Bronchial epithelial cell (primary cell): ENCODE results near the gene PIGW. TPM values are rescaled to one million over a fixed set of nuclear protein-coding genes. Genes with fewer than 3 reads are reported as not detected.

Experiments used
- DNase-seq: peaks from one replicate; pipeline ENCODE4 v3.0.0-alpha.2; 2010; ENCODE audit warnings: low read depth
- FAIRE-seq: peaks from 2 replicates; lab custom pipeline; 2011; peaks lifted over from hg19 to GRCh38; lab: Jason Lieb, UNC
- H3K27me3 ChIP-seq: 2 replicates; pipeline ENCODE4 v1.5.1; 2011; ENCODE audit warnings: low read length; ENCODE audit not compliant: control insufficient read depth, insufficient read depth
- H3K36me3 ChIP-seq: 2 replicates; pipeline ENCODE4 v1.5.1; 2011; ENCODE audit warnings: low read length; ENCODE audit not compliant: control insufficient read depth, insufficient read depth
- H3K4me3 ChIP-seq: 2 replicates; pipeline ENCODE4 v1.5.1; 2011; ENCODE audit warnings: mild to moderate bottlenecking, low read depth, low read length, control low read depth
- total RNA-seq: library from RNA; depleted of rRNA; stranded (reverse); fragments of >200 nt; gene quantifications from 2 replicates; pipeline ENCODE4 v1.2.1, GENCODE V29; 2014
- TF ChIP-seq, protein P1 (sequence below): IDR thresholded peaks from 2 replicates; pipeline ENCODE4 v1.5.1; 2011; ENCODE audit warnings: mild to moderate bottlenecking, moderate library complexity, low read length, control low read depth, inconsistent platforms; ENCODE audit not compliant: insufficient read depth, severe bottlenecking

PIGW gene
- total RNA-seq, 1 donor from 2014 or later: 9.2 TPM

DNA sequence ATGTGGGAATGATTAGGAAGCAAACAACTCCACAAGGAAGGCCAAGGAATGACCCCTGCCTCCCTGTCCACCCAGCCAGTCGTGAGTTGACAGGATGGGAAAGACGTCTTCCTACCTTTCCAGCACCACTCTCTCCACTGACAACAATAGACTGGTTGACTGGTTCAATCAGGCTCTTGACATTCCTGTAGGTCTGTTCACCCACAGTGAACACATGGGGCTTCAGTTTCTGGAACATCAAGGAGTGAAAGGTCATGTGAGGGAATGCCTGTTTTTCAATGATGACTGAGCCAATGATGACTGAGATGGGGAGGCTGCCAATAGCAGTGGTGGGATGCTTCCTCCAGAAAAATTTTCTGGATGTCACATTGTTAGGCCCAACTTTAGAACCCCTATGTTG, 9.7 kb upstream of the PIGW start:
- DNase-seq (peak; percentile 14), FAIRE-seq (no peak)
- TF ChIP-seq, protein P1, sequence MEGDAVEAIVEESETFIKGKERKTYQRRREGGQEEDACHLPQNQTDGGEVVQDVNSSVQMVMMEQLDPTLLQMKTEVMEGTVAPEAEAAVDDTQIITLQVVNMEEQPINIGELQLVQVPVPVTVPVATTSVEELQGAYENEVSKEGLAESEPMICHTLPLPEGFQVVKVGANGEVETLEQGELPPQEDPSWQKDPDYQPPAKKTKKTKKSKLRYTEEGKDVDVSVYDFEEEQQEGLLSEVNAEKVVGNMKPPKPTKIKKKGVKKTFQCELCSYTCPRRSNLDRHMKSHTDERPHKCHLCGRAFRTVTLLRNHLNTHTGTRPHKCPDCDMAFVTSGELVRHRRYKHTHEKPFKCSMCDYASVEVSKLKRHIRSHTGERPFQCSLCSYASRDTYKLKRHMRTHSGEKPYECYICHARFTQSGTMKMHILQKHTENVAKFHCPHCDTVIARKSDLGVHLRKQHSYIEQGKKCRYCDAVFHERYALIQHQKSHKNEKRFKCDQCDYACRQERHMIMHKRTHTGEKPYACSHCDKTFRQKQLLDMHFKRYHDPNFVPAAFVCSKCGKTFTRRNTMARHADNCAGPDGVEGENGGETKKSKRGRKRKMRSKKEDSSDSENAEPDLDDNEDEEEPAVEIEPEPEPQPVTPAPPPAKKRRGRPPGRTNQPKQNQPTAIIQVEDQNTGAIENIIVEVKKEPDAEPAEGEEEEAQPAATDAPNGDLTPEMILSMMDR: no peak
- Histone ChIP-seq H3K36me3 (peaks cover 23% of the 10 kb centered on the region), H3K4me3 (no peak overlapping the region), H3K27me3 (no peaks in the 10 kb centered on the region)

DNA sequence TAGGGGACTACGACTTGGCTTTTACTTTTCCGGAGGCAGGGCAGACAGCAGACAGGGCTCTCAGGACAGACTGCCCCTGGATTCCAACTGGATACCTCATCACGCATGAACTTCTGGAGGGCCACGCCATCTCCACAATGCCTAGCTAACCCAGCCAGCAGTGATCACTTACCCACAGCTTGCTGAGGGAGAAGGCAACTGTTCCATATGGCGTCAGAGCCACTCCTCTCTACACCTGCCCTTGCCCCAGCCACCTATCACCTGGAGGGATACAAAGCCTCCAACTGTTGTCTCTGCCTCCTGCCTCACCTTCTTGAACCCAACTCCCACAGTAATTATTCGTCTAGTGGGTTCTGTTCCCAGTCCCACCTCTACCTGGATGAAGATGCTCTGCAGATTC, 8.9 kb upstream of the PIGW start:
- H3K36me3 ChIP-seq: peaks cover 23% of the 10 kb centered on the region
- H3K27me3 ChIP-seq: no peaks in the 10 kb centered on the region
- FAIRE-seq: no peak
- DNase-seq: no peak
- TF ChIP-seq, protein P1: no peak
- H3K4me3 ChIP-seq: no peak overlapping the region

DNA sequence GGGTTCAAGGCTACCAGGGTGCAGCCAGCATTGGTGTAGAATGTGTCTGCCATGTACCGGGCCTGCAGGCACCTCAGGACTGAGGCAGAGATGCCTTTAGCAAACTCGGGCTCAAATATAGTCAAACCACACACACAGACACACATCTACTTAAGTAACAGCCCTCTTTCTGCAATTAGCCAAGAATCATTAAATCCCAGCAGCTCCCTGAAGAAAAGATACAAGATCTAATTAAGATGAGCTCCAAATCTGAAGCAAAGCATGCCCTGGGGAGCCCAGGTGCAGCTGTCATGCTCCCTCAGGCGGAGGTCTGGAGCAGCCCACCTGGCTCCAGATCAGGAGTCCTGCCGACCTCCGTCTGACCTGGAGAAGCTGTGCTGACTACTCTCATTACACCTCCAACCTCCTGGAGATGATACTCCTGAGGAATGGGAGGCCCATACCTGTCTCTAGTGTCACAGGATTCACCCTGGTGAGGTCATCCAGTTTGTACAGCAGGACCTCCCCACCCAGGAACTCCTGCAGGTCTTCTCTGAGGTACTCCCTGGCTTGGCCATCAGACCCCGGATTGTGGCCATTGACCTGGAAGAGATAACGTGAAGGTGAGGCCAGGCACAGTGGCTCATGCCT, 7.1 kb upstream of the PIGW start:
- Histone ChIP-seq H3K27me3 (no peaks in the 10 kb centered on the region), H3K36me3 (peaks cover 28% of the 10 kb centered on the region), H3K4me3 (no peak overlapping the region)
- DNase-seq (no peak), FAIRE-seq (no peak)
- TF ChIP-seq, protein P1: no peak

GRCh38 chr17:36529121-36529520, 5.7 kb upstream of the PIGW start:
- peak; percentile 81 for DNase-seq
- Histone ChIP-seq H3K27me3 (no peaks in the 10 kb centered on the region), H3K36me3 (peaks cover 26% of the 10 kb centered on the region), H3K4me3 (no peak overlapping the region)
- TF ChIP-seq, protein P1: no peak
- no peak for FAIRE-seq

DNA sequence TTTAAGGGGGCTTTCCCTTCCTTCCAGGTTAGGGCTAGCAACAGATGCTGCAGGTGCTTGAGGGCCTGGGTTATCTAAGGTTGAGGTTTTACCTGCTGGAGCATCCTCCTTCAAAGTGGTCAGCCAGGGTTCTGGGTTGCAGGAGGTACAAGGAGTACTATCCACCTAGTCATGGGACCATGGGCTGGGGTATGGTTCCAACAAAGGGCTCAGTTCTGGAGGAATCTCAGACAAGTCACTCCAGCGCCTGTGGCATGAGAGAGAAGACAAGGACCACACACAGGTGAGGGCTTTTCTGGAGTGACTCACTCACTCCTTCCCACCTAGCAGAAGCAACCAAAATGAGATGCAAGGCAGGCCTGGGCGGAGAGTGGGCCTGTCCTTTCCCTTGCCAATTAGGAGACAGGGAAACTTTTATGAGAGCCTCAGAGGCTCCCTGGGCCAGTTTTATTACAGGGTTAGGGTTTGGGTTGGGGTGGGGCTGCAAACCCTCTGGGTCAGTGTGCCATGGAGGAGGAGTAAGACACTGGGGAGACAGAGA, 2.3 kb upstream of the PIGW start:
- Histone ChIP-seq H3K36me3 (peaks cover 10% of the 10 kb centered on the region), H3K27me3 (no peaks in the 10 kb centered on the region), H3K4me3 (no peak overlapping the region)
- TF ChIP-seq, protein P1: no peak
- FAIRE-seq (no peak), DNase-seq (peak; percentile 68)
